GM23248 (cell line): ENCODE results near the gene ASPSCR1. TPM values are rescaled to one million over a fixed set of nuclear protein-coding genes. Genes with fewer than 3 reads are reported as not detected.

ENCODE experiments used
- DNase-seq: peaks from one replicate; pipeline ENCODE4 v3.0.0-alpha.2; 2015
- H2AFZ ChIP-seq: fragments of 200-600 bp; sonication (generic); 2 replicates; pipeline ENCODE4 v1.6.1; 2016; ENCODE audit warnings: antibody characterized with exemption
- H3F3A ChIP-seq: fragments of 200-600 bp; sonication (generic); 2 replicates; pipeline ENCODE4 v1.6.1; 2016; ENCODE audit warnings: mild to moderate bottlenecking, antibody characterized with exemption, mixed run types; ENCODE audit not compliant: insufficient read depth
- H3K27ac ChIP-seq: fragments of 200-600 bp; sonication (generic); 2 replicates; pipeline ENCODE4 v1.5.1; 2016; ENCODE audit warnings: mild to moderate bottlenecking
- H3K27me3 ChIP-seq: fragments of 200-600 bp; sonication (generic); replicated peaks from 2 replicates; pipeline ENCODE4 v1.6.1; 2016; ENCODE audit warnings: mild to moderate bottlenecking; ENCODE audit not compliant: insufficient read depth
- H3K36me3 ChIP-seq: fragments of 200-600 bp; sonication (generic); 2 replicates; pipeline ENCODE4 v1.6.1; 2016; ENCODE audit warnings: low read depth, mild to moderate bottlenecking
- H3K4me1 ChIP-seq: fragments of 200-600 bp; sonication (generic); 2 replicates; pipeline ENCODE4 v1.6.1; 2016; ENCODE audit warnings: mild to moderate bottlenecking; ENCODE audit not compliant: insufficient read depth
- H3K4me2 ChIP-seq: fragments of 200-600 bp; sonication (generic); one replicate; pipeline ENCODE4 v1.6.1; 2016; ENCODE audit warnings: mild to moderate bottlenecking; ENCODE audit not compliant: unreplicated experiment
- H3K4me3 ChIP-seq: fragments of 200-600 bp; sonication (generic); 2 replicates; pipeline ENCODE4 v1.5.1; 2016; ENCODE audit warnings: mild to moderate bottlenecking
- H3K79me2 ChIP-seq: fragments of 200-600 bp; sonication (generic); 2 replicates; pipeline ENCODE4 v1.6.1; 2016; ENCODE audit warnings: mild to moderate bottlenecking; ENCODE audit not compliant: insufficient read depth
- H3K9ac ChIP-seq: fragments of 200-600 bp; sonication (generic); 2 replicates; pipeline ENCODE4 v1.6.1; 2016; ENCODE audit warnings: mild to moderate bottlenecking
- H3K9me2 ChIP-seq: fragments of 200-600 bp; sonication (generic); 2 replicates; pipeline ENCODE4 v1.6.1; 2016; ENCODE audit warnings: mixed run types, mild to moderate bottlenecking, moderate library complexity; ENCODE audit not compliant: insufficient read depth
- H3K9me3 ChIP-seq: fragments of 200-600 bp; sonication (generic); one replicate; pipeline ENCODE4 v1.6.1; 2017; ENCODE audit warnings: low read depth
- H4K20me1 ChIP-seq: fragments of 200-600 bp; sonication (generic); 2 replicates; pipeline ENCODE4 v1.6.0; 2016; ENCODE audit not compliant: insufficient read depth
- EZH2 ChIP-seq: fragments of 200-600 bp; sonication (generic); IDR thresholded peaks from 2 replicates; pipeline ENCODE4 v1.6.1; 2018; ENCODE audit warnings: antibody characterized with exemption, mild to moderate bottlenecking; ENCODE audit not compliant: insufficient read depth, poor library complexity, severe bottlenecking
- EZH2phosphoT487 ChIP-seq: fragments of 200-600 bp; sonication (generic); IDR thresholded peaks from 2 replicates; pipeline ENCODE4 v1.6.1; 2018; ENCODE audit warnings: antibody characterized with exemption, moderate library complexity, mild to moderate bottlenecking, low read depth; ENCODE audit not compliant: insufficient read depth
- WGBS, 2 experiments: methylation state at CpG; one replicate each; pipeline ENCODE4 v1.1.6; 2015 to 2017; ENCODE audit warnings: low lambda C conversion rate in 2 of 2, low coverage in 1 of 2; ENCODE audit errors: missing lambda C conversion rate in 2 of 2; 5-methylcytosine and 5-hydroxymethylcytosine counted together
- in situ Hi-C: fragments of 300-500 bp; cut with MboI; formaldehyde crosslinking; loops from 2 replicates; pipeline ENCODE4 v1.15.0; 2020
- polyA plus RNA-seq: library from polyadenylated mRNA; unstranded; fragments of >200 nt; fragmentation: Nextera tagmentation; extraction: Ambion mirVana; gene quantifications from 2 replicates; pipeline ENCODE4 v1.2.1, GENCODE V29; 2016
- total RNA-seq: library from RNA; depleted of rRNA; stranded (reverse); fragments of >200 nt; shearing (Covaris generic); gene quantifications from 2 replicates; pipeline ENCODE4 v1.2.3, GENCODE V29; 2014

The ASPSCR1 gene
- total and polyA plus RNA-seq, 2 experiments from 2014 or later, result 20.6 to 23.5 TPM

DNA sequence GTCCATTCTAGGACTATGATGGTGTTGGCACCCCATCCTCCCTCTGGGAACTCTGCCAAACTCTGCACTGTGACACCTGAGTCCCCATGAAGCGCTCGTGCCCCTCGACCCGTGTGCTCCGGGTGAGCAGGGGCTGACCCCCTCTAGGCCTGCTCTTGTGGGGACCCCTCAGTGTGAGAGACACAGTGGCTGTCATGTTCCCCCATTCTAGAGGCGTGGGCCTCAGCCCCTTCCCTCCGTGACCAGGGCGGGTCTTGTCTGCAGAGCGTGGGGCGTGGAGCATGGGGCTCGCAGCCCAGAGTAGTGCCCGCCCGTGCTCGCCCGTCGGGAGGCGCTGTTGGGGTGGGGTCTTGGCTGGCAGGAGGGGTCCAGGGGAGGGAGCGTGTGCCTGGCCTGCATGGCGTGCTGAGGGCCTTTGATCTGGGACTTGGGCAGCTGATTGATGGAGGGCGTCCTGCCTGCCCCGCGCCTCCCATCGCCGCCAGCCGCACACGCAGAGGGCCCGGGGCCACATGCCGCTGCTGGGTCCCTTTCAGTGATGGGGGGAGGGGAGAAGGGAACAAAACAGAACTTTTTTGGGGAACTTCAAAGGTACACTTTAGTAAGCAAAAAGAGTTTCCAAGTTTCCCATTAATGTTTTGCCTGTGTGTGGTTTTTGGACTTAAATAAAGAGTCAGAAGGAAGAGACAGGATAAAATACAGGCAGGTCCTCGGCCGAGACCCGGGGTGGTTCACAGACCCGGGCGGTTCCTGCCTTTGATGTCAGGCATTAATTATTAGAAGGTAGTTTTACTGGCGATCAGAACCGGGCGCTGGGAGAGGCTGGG is 22.8 kb downstream of the ASPSCR1 start:
- Histone ChIP-seq H4K20me1 (no peaks in the 10 kb centered on the region), H2AFZ (no peak overlapping the region), H3F3A (peaks cover 8% of the 10 kb centered on the region), H3K9me3 (no peaks in the 10 kb centered on the region), H3K9ac (no peak overlapping the region), H3K4me3 (no peak overlapping the region), H3K9me2 (no peaks in the 10 kb centered on the region), H3K4me2 (no peak overlapping the region), H3K79me2 (no peaks in the 10 kb centered on the region), H3K27ac (no peak overlapping the region), H3K27me3 (no peaks in the 10 kb centered on the region), H3K4me1 (peaks cover 20% of the 10 kb centered on the region), H3K36me3 (no peaks in the 10 kb centered on the region)
- WGBS, 2 experiments, result 80 to 85% methylated on average over 29 to 34 of the region's 36 CpGs
- TF ChIP-seq EZH2 (no peak), EZH2phosphoT487 (no peak)
- in situ Hi-C loops, result no loop called here
- no peak for DNase-seq

- Histone ChIP-seq H3K9me2 (no peaks in the 10 kb centered on the region), H3K9me3 (no peaks in the 10 kb centered on the region), H3F3A (peaks cover 8% of the 10 kb centered on the region), H4K20me1 (no peaks in the 10 kb centered on the region), H3K36me3 (no peaks in the 10 kb centered on the region), H3K4me3 (no peak overlapping the region), H3K9ac (no peak overlapping the region), H3K27ac (no peak overlapping the region), H2AFZ (no peak overlapping the region), H3K4me2 (no peak overlapping the region), H3K79me2 (no peaks in the 10 kb centered on the region), H3K4me1 (peaks cover 20% of the 10 kb centered on the region), H3K27me3 (no peaks in the 10 kb centered on the region)
- in situ Hi-C loops, result no loop called here
- DNase-seq, result no peak
- 92 to 93% methylated on average over 23 to 25 of the region's 32 CpGs for WGBS, 2 experiments
- TF ChIP-seq EZH2, result no peak
- no peak for TF ChIP-seq EZH2phosphoT487
Observed at GRCh38 chr17:82000803-82001570, 23.6 kb downstream of the ASPSCR1 start.

- H2AFZ ChIP-seq, result no peak overlapping the region
- WGBS, 2 experiments, result 95 to 97% methylated on average over 9 to 16 of the region's 17 CpGs
- H3K9ac ChIP-seq, result no peak overlapping the region
- no peaks in the 10 kb centered on the region for H4K20me1 ChIP-seq
- no peaks in the 10 kb centered on the region for H3K9me3 ChIP-seq
- H3K9me2 ChIP-seq, result no peaks in the 10 kb centered on the region
- H3K4me3 ChIP-seq, result no peak overlapping the region
- H3K4me1 ChIP-seq, result peaks cover 26% of the 10 kb centered on the region
- H3K79me2 ChIP-seq, result no peaks in the 10 kb centered on the region
- TF ChIP-seq EZH2 (no peak), EZH2phosphoT487 (no peak)
- H3K27me3 ChIP-seq, result no peaks in the 10 kb centered on the region
- no peak overlapping the region for H3K27ac ChIP-seq
- peaks cover 8% of the 10 kb centered on the region for H3F3A ChIP-seq
- in situ Hi-C loops, result no loop called here
- H3K4me2 ChIP-seq, result no peak overlapping the region
- H3K36me3 ChIP-seq, result no peaks in the 10 kb centered on the region
- no peak for DNase-seq
Observed at GRCh38 chr17:82001571-82002056, 24.2 kb downstream of the ASPSCR1 start.

DNA sequence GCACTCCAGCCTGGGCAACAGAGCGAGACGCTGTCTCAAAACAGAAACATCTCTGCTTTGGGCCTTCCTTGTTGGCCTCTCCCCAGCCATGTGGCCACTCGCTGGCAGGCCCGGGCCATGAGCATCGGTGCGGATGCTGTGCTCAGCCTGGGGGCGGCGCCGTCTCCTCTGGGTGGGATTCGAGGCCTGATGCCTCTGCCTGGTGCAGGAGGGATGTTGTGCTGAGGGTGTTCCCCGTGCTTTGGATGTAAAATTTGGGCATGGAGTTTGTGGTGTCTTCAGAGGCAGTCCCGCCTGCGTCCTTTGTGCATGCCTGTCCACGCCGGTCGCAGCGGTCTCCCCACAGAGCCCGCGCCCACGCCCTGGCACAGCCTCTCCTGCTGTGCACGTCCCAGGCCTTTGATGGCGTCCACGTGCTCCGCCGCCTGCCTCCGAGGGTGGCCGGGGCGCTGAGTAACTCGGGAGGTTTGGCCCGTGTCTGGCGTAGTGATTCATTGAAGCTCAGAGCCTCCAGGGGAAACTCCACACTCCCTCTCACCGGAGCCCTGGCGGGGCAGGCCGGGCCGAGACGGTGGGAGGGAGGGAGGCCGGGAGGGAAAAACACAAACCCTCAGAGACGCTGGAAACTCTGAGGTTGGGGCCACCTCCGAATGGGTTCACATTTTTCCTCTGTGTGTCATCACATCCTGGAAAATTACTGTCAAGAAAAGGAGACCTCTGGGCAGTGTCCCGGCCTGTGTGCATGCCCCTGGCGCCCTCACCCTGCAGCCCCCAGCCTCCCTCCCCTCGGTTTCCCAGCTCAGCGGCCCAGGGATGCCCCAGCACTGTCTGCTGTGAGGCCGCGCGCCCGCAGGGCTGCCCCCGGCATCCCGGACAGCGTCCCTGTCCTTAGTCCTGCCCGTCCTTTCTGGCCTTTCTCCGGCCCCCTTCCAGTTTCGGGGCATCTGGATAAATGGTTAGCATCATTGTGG is 26.3 kb downstream of the ASPSCR1 start:
- H3K4me1 ChIP-seq, result peaks cover 27% of the 10 kb centered on the region
- H3K27ac ChIP-seq, result peak overlapping the region; percentile 82
- H3K27me3 ChIP-seq, result no peaks in the 10 kb centered on the region
- no peaks in the 10 kb centered on the region for H3K9me3 ChIP-seq
- 17 to 18% methylated on average over 48 to 53 of the region's 53 CpGs for WGBS, 2 experiments
- peak overlapping the region; percentile 66 for H3K9ac ChIP-seq
- H3F3A ChIP-seq, result peaks cover 8% of the 10 kb centered on the region
- in situ Hi-C loops, result no loop called here
- H3K4me3 ChIP-seq, result no peak overlapping the region
- H2AFZ ChIP-seq, result peak overlapping the region; percentile 28; the same call in 1 of the 2 replicates
- H3K4me2 ChIP-seq, result peak overlapping the region; percentile 51
- DNase-seq, result peak; percentile 99
- no peaks in the 10 kb centered on the region for H3K79me2 ChIP-seq
- H3K36me3 ChIP-seq, result no peaks in the 10 kb centered on the region
- H4K20me1 ChIP-seq, result no peaks in the 10 kb centered on the region
- H3K9me2 ChIP-seq, result no peaks in the 10 kb centered on the region
- no peak for TF ChIP-seq EZH2
- no peak for TF ChIP-seq EZH2phosphoT487
